ENCODE data around the gene ALG14. TPM values are rescaled to one million over a fixed set of nuclear protein-coding genes. Genes with fewer than 3 reads are reported as not detected.

The ALG14 gene
- total RNA-seq, 2 experiments from 2014 or later = 0.08 to 0.52 TPM

DNA sequence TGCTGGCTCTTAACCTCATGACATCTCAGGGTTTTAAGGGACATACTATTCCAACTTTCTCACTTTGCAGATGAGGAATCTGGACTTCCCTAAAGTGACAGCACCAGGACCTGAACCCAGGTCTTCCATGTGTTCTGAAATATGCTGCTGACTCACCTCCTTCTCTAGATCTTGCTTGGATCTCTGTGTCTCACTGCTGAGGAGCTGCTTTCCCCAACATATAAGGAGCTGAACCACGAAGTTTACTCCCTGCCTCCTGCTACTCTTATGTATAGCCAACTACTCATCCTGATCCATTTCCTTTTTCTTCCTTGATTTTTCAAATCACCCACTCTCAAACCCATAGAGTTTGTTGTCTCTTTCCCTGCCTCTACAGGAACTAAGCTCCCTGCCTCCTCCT lies 38.2 kb downstream of the ALG14 start:
- Histone ChIP-seq H3K27me3 (ENCODE audit: control insufficient read depth in 1 of 2, insufficient read depth in 2 of 2, low read length in 2 of 2) (no peaks in the 10 kb centered on the region), H3K4me3 (ENCODE audit: low read length) (no peak overlapping the region), H3K36me3 (ENCODE audit: insufficient read depth, low read length) (no peaks in the 10 kb centered on the region), H3K27ac (ENCODE audit: low read depth in 1 of 2, low read length in 2 of 2) (no peak overlapping the region), H3K4me1 (ENCODE audit: insufficient read depth, low read length) (no peaks in the 10 kb centered on the region), H3K9me3 (ENCODE audit: control insufficient read depth in 1 of 2, insufficient read depth in 1 of 2, low read length in 2 of 2) (no peaks in the 10 kb centered on the region)
- Mint-ChIP-seq H3K4me1 (ENCODE audit: low read depth) (no peaks in the 10 kb centered on the region), H3K27me3 (no peaks in the 10 kb centered on the region), H3K9me3 (no peaks in the 10 kb centered on the region), H3K36me3 (ENCODE audit: low read depth) (peaks cover 3% of the 10 kb centered on the region), H3K4me3 (no peak overlapping the region), H3K27ac (no peak overlapping the region)
- intact Hi-C loops (cut with DNase I, micrococcal nuclease) = no loop called here
- POLR2A ChIA-PET = no interaction called here
- TF ChIP-seq, protein P1, sequence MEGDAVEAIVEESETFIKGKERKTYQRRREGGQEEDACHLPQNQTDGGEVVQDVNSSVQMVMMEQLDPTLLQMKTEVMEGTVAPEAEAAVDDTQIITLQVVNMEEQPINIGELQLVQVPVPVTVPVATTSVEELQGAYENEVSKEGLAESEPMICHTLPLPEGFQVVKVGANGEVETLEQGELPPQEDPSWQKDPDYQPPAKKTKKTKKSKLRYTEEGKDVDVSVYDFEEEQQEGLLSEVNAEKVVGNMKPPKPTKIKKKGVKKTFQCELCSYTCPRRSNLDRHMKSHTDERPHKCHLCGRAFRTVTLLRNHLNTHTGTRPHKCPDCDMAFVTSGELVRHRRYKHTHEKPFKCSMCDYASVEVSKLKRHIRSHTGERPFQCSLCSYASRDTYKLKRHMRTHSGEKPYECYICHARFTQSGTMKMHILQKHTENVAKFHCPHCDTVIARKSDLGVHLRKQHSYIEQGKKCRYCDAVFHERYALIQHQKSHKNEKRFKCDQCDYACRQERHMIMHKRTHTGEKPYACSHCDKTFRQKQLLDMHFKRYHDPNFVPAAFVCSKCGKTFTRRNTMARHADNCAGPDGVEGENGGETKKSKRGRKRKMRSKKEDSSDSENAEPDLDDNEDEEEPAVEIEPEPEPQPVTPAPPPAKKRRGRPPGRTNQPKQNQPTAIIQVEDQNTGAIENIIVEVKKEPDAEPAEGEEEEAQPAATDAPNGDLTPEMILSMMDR (IDR thresholded peaks at IDR 0.05) = no peak
- ATAC-seq (ENCODE audit: poor library complexity) (no peak), DNase-seq (no peak)
- CTCF ChIA-PET = interaction anchor here (1.6 kb wide), 1 partner anchor 9 kb away, joined by 6 read pairs; no protein-coding TSS in a partner anchor

DNA sequence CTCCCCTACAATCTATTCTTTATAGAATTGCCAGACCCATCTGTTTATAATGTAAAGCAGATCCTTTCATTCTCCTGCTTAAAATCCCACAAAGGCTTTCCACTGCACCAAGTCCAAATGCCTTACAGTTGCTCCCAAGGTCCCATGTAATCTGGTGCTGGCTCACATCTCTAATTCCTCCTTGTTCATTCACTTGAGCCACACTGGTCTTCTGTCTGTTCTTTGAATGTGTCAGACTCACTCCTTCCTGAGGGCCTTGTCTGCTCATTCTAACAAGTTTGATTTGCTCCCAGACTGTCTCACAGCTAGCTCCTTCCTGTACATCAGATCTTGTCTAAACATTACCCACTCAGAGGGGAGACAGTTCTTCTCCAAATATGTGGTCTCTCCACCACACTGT lies 38.9 kb downstream of the ALG14 start:
- Histone ChIP-seq H3K9me3 (ENCODE audit: control insufficient read depth in 1 of 2, insufficient read depth in 1 of 2, low read length in 2 of 2) (no peaks in the 10 kb centered on the region), H3K4me3 (ENCODE audit: low read length) (no peak overlapping the region), H3K4me1 (ENCODE audit: insufficient read depth, low read length) (no peaks in the 10 kb centered on the region), H3K27me3 (ENCODE audit: control insufficient read depth in 1 of 2, insufficient read depth in 2 of 2, low read length in 2 of 2) (no peaks in the 10 kb centered on the region), H3K36me3 (ENCODE audit: insufficient read depth, low read length) (no peaks in the 10 kb centered on the region), H3K27ac (ENCODE audit: low read depth in 1 of 2, low read length in 2 of 2) (no peak overlapping the region)
- Mint-ChIP-seq H3K4me3 (no peak overlapping the region), H3K9me3 (peaks cover 2% of the 10 kb centered on the region), H3K27me3 (no peaks in the 10 kb centered on the region), H3K27ac (no peak overlapping the region), H3K36me3 (ENCODE audit: low read depth) (peaks cover 10% of the 10 kb centered on the region), H3K4me1 (ENCODE audit: low read depth) (no peaks in the 10 kb centered on the region)
- POLR2A ChIA-PET = no interaction called here
- DNase-seq (no peak), ATAC-seq (ENCODE audit: poor library complexity) (no peak)
- intact Hi-C loops (cut with DNase I, micrococcal nuclease) = no loop called here
- CTCF ChIA-PET = interaction anchor here (1.6 kb wide), 1 partner anchor 10 kb away, joined by 6 read pairs; no protein-coding TSS in a partner anchor
- TF ChIP-seq, protein P1 (IDR thresholded peaks at IDR 0.05) = no peak

DNA sequence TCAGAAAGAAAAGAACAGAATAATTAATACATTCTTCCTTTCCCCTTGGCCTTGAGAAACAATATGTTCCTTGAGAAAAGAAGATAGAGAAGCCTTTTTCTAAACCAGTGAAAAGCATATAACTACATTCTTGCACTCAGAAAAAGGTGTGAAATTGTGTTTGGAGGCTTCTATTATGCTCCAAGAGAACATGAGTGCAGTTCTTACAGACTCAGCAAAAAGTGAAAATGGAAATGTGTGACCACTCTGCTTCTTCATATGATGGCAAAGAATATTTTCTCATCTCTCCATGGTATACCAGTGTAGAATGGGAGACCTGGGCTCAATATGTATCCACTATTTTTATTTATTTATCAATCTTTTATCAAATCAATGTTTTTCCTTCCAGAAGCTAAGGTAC lies 43.2 kb downstream of the ALG14 start:
- H3K27me3 Mint-ChIP-seq = no peaks in the 10 kb centered on the region
- ATAC-seq (ENCODE audit: poor library complexity) = no peak
- CTCF ChIA-PET = no interaction called here
- H3K36me3 Mint-ChIP-seq (ENCODE audit: low read depth) = peaks cover 48% of the 10 kb centered on the region
- Histone ChIP-seq H3K9me3 (ENCODE audit: control insufficient read depth in 1 of 2, insufficient read depth in 1 of 2, low read length in 2 of 2) (peaks cover 0 to 5% of the 10 kb centered on the region in 2 experiments), H3K27ac (ENCODE audit: low read depth in 1 of 2, low read length in 2 of 2) (no peak overlapping the region), H3K36me3 (ENCODE audit: insufficient read depth, low read length) (no peaks in the 10 kb centered on the region), H3K4me1 (ENCODE audit: insufficient read depth, low read length) (no peaks in the 10 kb centered on the region), H3K27me3 (ENCODE audit: control insufficient read depth in 1 of 2, insufficient read depth in 2 of 2, low read length in 2 of 2) (no peaks in the 10 kb centered on the region), H3K4me3 (ENCODE audit: low read length) (no peak overlapping the region)
- intact Hi-C loops (cut with DNase I, micrococcal nuclease) = no loop called here
- H3K9me3 Mint-ChIP-seq = peaks cover 2% of the 10 kb centered on the region
- DNase-seq = no peak
- TF ChIP-seq, protein P1 (IDR thresholded peaks at IDR 0.05) = no peak
- no peaks in the 10 kb centered on the region for H3K4me1 Mint-ChIP-seq (ENCODE audit: low read depth)
- H3K4me3 Mint-ChIP-seq = no peak overlapping the region
- POLR2A ChIA-PET = no interaction called here
- no peak overlapping the region for H3K27ac Mint-ChIP-seq
